ENCODE data around the gene ATP13A3. TPM values are rescaled to one million over a fixed set of nuclear protein-coding genes. Genes with fewer than 3 reads are reported as not detected.
A peak's percentile ranks its signal among the peaks of the same experiment; 100 is the strongest.

The ATP13A3 gene
- total and polyA plus RNA-seq, 9 of the 15 experiments (the other 6 are each of a cell fraction or from before 2014, with no cell fraction given): 16.6 to 135 (median 86.6) TPM

DNA sequence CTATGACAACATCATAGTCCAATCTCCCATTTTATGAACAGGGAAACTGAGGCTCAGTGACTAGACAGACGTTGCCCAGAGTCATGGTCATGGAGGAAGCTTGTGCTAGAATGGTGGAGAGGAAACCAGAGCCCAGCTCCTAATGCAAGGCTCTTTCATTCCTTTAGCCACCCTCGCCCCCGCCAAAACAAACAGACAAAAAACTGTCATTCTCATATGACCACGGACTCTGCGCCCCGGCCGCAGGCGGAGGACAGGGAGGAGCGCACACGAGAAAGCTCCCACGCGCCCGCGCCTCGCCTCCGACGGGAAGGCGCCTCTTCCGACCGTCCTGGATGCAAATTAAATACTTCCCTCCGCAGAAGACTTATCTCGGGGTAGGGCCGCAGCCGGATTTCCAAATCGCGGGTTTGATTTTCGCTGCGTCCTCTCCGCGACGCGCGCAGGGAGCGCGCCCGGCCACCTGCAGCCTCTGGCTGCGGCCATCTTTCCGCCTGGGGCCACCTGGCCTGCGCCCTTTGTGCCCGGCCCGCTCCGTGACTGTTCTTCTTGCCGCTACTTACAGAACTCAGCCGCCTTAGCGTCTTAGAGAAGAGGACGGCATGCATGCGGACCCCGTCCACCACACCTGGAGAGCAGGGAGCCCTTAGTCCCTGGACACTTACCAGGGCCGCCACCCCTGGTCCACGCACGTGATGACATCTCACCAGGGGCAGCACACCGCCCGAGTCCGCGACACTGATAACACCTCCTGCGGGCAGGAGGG is 670 bp upstream of the ATP13A3 start (continued):
- TF ChIP-seq, protein P1, sequence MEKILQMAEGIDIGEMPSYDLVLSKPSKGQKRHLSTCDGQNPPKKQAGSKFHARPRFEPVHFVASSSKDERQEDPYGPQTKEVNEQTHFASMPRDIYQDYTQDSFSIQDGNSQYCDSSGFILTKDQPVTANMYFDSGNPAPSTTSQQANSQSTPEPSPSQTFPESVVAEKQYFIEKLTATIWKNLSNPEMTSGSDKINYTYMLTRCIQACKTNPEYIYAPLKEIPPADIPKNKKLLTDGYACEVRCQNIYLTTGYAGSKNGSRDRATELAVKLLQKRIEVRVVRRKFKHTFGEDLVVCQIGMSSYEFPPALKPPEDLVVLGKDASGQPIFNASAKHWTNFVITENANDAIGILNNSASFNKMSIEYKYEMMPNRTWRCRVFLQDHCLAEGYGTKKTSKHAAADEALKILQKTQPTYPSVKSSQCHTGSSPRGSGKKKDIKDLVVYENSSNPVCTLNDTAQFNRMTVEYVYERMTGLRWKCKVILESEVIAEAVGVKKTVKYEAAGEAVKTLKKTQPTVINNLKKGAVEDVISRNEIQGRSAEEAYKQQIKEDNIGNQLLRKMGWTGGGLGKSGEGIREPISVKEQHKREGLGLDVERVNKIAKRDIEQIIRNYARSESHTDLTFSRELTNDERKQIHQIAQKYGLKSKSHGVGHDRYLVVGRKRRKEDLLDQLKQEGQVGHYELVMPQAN (IDR thresholded peaks at IDR 0.05; ENCODE audit: borderline replicate concordance): peak; percentile 35; the same call in 1 of the 2 replicates
- TF ChIP-seq, protein P2, sequence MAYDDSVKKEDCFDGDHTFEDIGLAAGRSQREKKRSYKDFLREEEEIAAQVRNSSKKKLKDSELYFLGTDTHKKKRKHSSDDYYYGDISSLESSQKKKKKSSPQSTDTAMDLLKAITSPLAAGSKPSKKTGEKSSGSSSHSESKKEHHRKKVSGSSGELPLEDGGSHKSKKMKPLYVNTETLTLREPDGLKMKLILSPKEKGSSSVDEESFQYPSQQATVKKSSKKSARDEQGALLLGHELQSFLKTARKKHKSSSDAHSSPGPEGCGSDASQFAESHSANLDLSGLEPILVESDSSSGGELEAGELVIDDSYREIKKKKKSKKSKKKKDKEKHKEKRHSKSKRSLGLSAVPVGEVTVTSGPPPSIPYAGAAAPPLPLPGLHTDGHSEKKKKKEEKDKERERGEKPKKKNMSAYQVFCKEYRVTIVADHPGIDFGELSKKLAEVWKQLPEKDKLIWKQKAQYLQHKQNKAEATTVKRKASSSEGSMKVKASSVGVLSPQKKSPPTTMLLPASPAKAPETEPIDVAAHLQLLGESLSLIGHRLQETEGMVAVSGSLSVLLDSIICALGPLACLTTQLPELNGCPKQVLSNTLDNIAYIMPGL (CRISPR knock-in tag; IDR thresholded peaks at IDR 0.05): 0 out of 2 replicates have a peak, but pooled peaks have one; percentile 81
- TF ChIP-seq FOXA3 (CRISPR knock-in tag; conservative IDR thresholded peaks at IDR 0.05 in 1 of 2, IDR thresholded peaks at IDR 0.05 in 1 of 2) (peak in 1 of 2 experiments; percentile 64; a peak in 2 of 4 replicates), SMAD4 (CRISPR knock-in tag; conservative IDR thresholded peaks at IDR 0.05) (peak; percentile 73), ZNF124 (CRISPR knock-in tag; IDR thresholded peaks at IDR 0.05) (no peak), HLTF (IDR thresholded peaks at IDR 0.05) (0 out of 2 replicates have a peak, but pooled peaks have one; percentile 54), ZNF197 (CRISPR knock-in tag; IDR thresholded peaks at IDR 0.05; ENCODE audit: low read depth) (no peak), RNF2 (IDR thresholded peaks at IDR 0.05) (peak; percentile 30; the same call in 1 of the 2 replicates), ZNF644 (tag; IDR thresholded peaks at IDR 0.05; ENCODE audit: low read depth) (peak; percentile 54; the same call in 1 of the 2 replicates), HDAC2 (IDR thresholded peaks at IDR 0.05) (peak; percentile 70), SAFB (IDR thresholded peaks at IDR 0.05; ENCODE audit: borderline replicate concordance, low read depth, low read length) (peak; percentile 19; the same call in 1 of the 2 replicates), ZKSCAN8 (CRISPR knock-in tag; IDR thresholded peaks at IDR 0.05) (no peak), KHSRP (IDR thresholded peaks at IDR 0.05) (no peak), PHF20 (IDR thresholded peaks at IDR 0.05; ENCODE audit: partially characterized antibody) (peak; percentile 34), SUPT5H (IDR thresholded peaks at IDR 0.05) (no peak), MEIS2 (IDR thresholded peaks at IDR 0.05; ENCODE audit: partially characterized antibody) (peak; percentile 20), ZNF212 (CRISPR knock-in tag; IDR thresholded peaks at IDR 0.05) (no peak), CBX3 (IDR thresholded peaks at IDR 0.05; ENCODE audit: borderline replicate concordance in 1 of 2, low read length in 2 of 2) (peak in 1 of 2 experiments; percentile 9; a peak in 1 of 3 replicates)
- TF ChIP-seq, protein P3, sequence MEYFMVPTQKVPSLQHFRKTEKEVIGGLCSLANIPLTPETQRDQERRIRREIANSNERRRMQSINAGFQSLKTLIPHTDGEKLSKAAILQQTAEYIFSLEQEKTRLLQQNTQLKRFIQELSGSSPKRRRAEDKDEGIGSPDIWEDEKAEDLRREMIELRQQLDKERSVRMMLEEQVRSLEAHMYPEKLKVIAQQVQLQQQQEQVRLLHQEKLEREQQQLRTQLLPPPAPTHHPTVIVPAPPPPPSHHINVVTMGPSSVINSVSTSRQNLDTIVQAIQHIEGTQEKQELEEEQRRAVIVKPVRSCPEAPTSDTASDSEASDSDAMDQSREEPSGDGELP (CRISPR knock-in tag; IDR thresholded peaks at IDR 0.05; ENCODE audit: borderline replicate concordance): peak; percentile 69
- TF ChIP-seq, protein P4, sequence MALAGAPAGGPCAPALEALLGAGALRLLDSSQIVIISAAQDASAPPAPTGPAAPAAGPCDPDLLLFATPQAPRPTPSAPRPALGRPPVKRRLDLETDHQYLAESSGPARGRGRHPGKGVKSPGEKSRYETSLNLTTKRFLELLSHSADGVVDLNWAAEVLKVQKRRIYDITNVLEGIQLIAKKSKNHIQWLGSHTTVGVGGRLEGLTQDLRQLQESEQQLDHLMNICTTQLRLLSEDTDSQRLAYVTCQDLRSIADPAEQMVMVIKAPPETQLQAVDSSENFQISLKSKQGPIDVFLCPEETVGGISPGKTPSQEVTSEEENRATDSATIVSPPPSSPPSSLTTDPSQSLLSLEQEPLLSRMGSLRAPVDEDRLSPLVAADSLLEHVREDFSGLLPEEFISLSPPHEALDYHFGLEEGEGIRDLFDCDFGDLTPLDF (CRISPR knock-in tag; IDR thresholded peaks at IDR 0.05): peak; percentile 95
